ENCODE measurements around the gene PRR14.

Gene PRR14

GRCh38 chr16:30660424-30661261, 9.9 kb downstream of the PRR14 start:
- DNase-seq = peak in 3 of 4 experiments; percentile 18 to 57 (median 36)

DNA sequence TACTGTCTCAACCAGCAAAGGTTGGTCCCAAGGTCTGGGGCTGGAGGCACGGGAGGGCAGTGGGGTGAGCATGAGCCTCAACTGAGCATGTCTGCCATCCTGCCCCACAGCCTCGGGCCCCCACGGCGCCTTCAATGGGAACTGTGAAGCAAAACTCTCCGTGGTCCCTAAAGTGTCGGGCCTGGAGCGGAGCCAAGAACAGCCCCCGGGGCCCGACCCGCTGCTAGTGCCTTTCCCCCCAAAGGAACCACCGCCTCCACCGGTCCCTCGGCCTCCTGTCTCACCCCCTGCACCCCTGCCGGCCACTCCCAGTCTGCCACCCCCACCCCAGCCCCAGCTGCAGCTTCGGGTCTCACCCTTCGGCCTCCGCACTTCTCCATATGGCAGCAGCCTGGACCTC, 11.7 kb downstream of the PRR14 start:
- DNase-seq = no peak

- no peak for DNase-seq
Observed at GRCh38 chr16:30663038-30663437, 12.3 kb downstream of the PRR14 start.

DNA sequence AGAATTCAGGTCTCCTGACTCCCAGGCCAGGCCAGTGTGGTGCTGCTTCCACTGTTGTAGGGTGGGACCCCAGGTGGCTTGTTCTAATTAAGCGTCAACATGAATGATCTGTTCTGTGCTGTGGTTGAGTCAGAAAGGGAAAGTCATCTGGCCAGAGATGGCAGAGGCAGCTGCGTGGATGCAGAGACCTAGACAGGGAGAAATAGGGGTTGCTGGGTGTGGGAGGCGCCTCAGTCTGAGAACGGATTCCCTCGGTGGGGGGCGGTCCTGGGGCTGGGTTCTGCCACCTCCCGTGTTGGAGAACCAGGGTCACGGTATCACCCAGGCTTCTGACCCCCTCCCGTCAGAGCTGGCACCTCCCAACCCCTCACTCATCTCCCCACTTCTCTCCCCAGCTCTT, 13.1 kb downstream of the PRR14 start:
- DNase-seq = no peak

DNA sequence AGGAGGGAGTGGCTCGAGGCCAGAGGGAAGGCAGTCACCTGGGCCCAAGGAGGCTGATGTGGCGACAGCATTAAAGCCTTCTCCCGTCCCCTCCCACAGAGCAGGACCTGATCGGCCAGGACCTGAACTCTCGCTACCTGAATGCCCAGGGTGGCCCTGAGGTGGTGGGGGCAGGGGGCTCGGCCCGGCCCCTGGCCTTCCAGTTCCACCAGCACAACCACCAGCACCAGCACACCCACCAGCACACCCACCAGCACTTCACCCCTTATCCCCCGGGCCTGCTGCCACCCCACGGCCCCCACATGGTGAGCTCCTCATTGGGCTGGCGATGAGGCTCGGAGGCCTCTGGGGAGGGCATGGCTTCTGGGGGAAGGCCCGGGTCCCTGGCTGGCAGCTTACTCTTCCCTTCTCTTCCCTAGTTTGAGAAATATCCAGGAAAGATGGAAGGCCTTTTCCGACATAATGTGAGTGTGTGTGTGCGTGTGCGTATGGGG, 13.9 kb downstream of the PRR14 start:
- DNase-seq = no peak

GRCh38 chr16:30665155-30665829, 14.5 kb downstream of the PRR14 start:
- DNase-seq = no peak

GRCh38 chr16:30665830-30666190, 15.1 kb downstream of the PRR14 start:
- DNase-seq = no peak

GRCh38 chr16:30666681-30667080, 15.9 kb downstream of the PRR14 start:
- no peak for DNase-seq

DNA sequence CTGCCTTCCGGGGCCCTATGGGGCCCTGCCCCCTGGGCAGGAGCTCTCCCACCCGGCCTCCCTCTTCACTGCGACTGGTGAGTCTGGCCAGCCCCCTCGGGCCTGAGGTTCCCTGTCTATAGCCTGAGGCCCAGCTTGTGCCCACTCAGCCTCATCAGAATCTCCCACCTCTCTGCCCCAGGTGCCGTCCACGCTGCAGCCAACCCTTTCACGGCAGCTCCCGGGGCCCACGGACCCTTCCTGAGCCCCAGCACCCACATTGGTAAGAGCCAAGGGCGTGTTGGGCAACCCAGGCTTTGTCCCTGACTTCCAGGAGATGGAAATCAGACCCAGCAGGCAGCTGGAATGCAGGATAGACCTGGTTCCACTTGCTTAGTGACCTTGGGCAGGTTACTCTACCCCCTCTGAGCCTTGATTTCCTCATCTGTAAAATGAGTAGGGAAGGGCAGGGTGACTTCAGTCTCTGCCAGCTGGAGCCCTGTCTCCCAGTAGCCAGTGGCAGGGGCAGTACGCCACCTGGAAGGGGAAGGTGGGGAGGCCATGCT, 16.7 kb downstream of the PRR14 start:
- DNase-seq = no peak

DNA sequence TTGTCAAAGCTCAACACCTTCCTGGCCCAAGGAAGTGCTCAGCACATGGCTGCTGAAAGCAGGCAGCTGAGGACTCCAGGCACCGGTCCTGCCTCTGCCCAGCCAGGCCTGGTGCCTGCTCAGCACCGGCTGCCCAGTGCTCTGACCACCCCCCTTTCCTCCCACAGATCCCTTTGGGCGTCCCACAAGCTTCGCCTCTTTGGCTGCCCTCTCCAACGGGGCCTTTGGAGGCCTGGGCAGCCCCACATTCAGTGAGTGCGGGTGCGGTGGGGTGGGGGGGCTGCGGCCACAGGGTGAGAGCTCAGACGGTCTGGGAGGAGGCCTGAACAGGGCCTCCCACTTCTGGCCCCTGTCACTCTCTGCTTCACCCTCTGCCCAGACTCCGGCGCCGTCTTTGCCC, 17.6 kb downstream of the PRR14 start:
- no peak for DNase-seq

- no peak for DNase-seq
Observed at GRCh38 chr16:30669026-30669902, 18.5 kb downstream of the PRR14 start.

GRCh38 chr16:30669903-30670824, 19.4 kb downstream of the PRR14 start:
- DNase-seq = no peak

DNA sequence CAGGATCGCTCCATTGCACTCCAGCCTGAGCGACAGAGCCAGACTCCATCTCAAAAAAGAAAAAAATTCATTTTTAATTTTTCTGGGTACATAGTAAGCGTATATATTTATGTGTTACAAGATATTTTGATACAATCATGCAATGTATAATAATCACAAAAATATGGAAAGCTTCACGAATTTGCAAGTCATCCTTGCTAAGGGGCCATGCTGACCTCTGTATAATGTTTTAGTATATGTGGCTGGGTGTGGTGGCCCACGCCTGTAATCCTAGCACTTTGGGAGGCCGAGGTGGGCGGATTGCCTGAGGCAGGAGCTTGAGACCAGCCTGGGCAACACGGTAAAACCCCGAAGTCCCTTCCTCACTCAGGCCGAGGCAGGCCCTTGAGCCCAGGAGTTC, 24.4 kb downstream of the PRR14 start:
- no peak for DNase-seq

DNA sequence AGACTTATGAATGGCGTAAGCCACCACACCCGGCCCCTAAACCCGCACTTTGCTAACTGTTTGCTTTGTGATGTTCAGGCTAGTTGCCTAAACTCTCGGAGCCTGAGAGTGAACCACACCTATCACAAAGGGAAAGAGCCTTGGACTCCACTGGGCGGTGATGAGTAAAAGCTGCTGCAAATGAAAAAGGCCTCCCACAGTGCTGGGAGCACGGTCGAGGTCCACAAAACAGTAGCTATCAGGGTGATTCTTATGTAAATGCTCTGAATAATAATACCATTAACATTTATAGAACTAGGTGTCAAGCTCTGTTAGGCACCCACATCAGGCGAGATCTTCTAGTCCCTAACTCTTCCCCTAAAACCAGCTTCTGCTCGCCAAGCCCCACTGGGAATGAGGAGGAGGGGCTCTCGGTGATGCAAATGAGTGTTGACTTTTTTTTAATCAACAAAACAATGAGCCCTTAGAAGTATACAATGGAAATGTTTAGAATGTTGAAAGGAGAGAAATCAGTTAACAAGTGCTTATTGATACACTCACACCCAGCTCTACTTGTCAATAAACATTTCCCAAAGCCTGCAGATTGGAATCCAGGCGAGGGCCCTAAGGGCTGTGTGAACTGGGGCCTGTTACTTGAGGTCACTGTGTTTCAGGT, 27.3 kb downstream of the PRR14 start:
- no peak for DNase-seq

GRCh38 chr16:30678586-30678970, 27.8 kb downstream of the PRR14 start:
- no peak for DNase-seq

- no peak for DNase-seq
Observed at GRCh38 chr16:30680326-30680725, 29.6 kb downstream of the PRR14 start.

GRCh38 chr16:30688701-30689100, 37.9 kb downstream of the PRR14 start:
- DNase-seq = no peak

- no peak for DNase-seq
Observed at GRCh38 chr16:30691907-30692306, 41.1 kb downstream of the PRR14 start.

DNA sequence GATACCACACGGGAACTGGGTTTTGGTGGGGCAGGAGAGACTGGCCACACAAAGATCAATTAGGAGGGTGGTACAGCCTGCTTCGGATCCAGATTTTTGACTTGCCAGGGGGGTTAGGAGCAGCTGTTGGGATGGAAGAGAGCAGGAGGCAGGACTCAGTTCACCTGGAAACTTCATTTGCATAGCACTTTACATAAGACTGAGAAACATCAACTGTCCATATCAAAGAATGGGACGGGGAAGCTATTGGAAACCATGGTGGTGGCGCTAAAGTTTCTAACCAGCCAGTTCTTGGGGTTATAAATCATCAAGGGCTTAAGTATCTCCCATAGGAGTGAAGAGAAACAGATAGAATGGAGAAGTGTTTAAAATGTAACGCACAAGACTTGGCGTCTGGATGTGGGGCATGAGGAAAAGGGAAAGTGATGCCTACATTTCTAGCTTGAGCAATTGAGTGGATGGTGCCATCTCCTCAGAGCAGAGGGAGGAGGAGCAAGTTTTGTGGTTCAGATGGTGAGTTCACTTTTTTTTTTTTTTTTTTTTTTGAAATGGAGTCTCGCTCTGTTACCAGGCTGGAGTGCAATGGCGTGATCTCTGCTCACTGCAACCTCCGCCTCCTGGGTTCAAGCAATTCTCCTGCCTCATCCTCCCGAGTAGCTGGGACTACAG, 41.8 kb downstream of the PRR14 start:
- no peak for DNase-seq

DNA sequence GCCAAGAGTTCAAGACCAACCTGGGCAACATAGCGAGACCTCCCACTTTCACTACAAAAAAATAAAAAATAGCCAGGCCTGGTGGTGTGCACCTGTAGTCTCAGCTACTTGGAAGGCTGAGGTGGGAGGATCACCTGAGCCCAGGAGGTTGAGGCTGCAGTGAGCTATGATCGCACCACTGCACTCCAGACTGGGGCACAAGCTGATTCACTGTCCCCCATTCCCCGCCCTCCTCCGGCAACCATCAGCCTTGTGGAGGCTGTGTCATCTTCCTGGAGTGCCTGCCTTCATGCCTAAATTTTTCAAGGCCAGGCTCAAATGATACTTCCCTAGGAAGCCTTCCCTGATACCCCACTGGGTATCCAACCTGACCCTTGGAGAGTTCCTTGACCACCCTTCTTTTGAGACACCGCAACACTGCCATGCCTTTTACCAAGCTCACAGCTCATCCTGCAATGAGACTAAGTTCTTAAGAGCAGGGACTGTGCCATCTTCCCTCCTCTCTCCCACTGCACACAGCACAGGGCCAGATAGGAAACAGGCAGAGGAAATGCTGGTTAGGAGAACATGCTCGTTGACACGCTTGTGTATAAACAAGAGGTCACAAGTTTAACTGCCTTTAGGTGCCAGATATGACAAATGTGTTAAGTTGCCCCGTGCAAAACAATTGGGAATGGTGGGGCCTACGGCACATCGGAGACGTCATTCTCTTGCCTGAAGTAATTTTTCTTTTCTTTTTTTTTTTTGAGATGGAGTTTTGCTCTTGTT, 44.4 kb downstream of the PRR14 start:
- no peak for DNase-seq

Data from activated naive CD4-positive, alpha-beta T cell (primary cell).